SU-DHL-6 (cell line): ENCODE data around the gene CCDC120.

Source experiments
- H2AFZ ChIP-seq: fragments of 200-600 bp; sonication (generic); 2 replicates; pipeline ENCODE4 v1.6.1; 2014; ENCODE audit warnings: low read depth, mild to moderate bottlenecking, moderate library complexity, mixed read lengths, antibody characterized with exemption, low read length; ENCODE audit not compliant: severe bottlenecking
- H3F3A ChIP-seq: fragments of 200-600 bp; shearing (Covaris generic); 2 replicates; pipeline ENCODE4 v1.6.0; 2016; ENCODE audit warnings: antibody characterized with exemption, mild to moderate bottlenecking; ENCODE audit not compliant: insufficient read depth
- H3K27ac ChIP-seq: fragments of 200-600 bp; sonication (generic); 2 replicates; pipeline ENCODE4 v1.5.1; 2016; ENCODE audit warnings: low read depth, mild to moderate bottlenecking, low read length, moderate library complexity, mixed read lengths
- H3K27me3 ChIP-seq: fragments of 200-600 bp; sonication (generic), shearing (Covaris generic); 2 replicates; pipeline ENCODE4 v1.6.0; 2014; ENCODE audit warnings: mild to moderate bottlenecking, low read length
- H3K36me3 ChIP-seq: fragments of 200-600 bp; sonication (generic); 2 replicates; pipeline ENCODE4 v1.6.1; 2014; ENCODE audit warnings: mild to moderate bottlenecking, low read length, mixed read lengths
- H3K4me2 ChIP-seq: fragments of 300-600, 200-600 bp; shearing (Covaris generic), sonication (generic); 2 replicates; pipeline ENCODE4 v1.6.0; 2014; ENCODE audit warnings: low read length, low read depth, mild to moderate bottlenecking; ENCODE audit not compliant: poor library complexity, severe bottlenecking
- H3K4me3 ChIP-seq: fragments of 200-600 bp; sonication (generic); 2 replicates; pipeline ENCODE4 v1.5.1; 2014; ENCODE audit warnings: antibody characterized with exemption, low read length, mild to moderate bottlenecking, mixed read lengths; ENCODE audit not compliant: insufficient read depth, poor library complexity, severe bottlenecking
- H3K79me2 ChIP-seq: fragments of 200-600 bp; sonication (generic); 2 replicates; pipeline ENCODE4 v1.6.1; 2014; ENCODE audit warnings: mild to moderate bottlenecking, low read length, moderate library complexity; ENCODE audit not compliant: insufficient read depth
- H3K9ac ChIP-seq: fragments of 200-600 bp; sonication (generic); 2 replicates; pipeline ENCODE4 v1.7.0; 2014; ENCODE audit warnings: mild to moderate bottlenecking, low read length
- H3K9me2 ChIP-seq: fragments of 200-600 bp; sonication (generic); replicated peaks from 2 replicates; pipeline ENCODE4 v1.6.1; 2014; ENCODE audit warnings: low read length; ENCODE audit not compliant: insufficient read depth
- H3K9me3 ChIP-seq: fragments of 200-600 bp; sonication (generic); 2 replicates; pipeline ENCODE4 v1.6.1; 2014; ENCODE audit warnings: low read length, mixed read lengths; ENCODE audit not compliant: insufficient read depth
- H4K20me1 ChIP-seq: fragments of 200-600 bp; sonication (generic); 2 replicates; pipeline ENCODE4 v1.6.1; 2014; ENCODE audit warnings: low read depth, mild to moderate bottlenecking, antibody characterized with exemption, low read length, moderate library complexity, mixed read lengths
- CTCF ChIP-seq: fragments of 200-600 bp; sonication (generic); IDR thresholded peaks from one replicate; pipeline ENCODE4 v1.5.1; 2017; ENCODE audit warnings: antibody characterized with exemption, mild to moderate bottlenecking, low read length, moderate library complexity; ENCODE audit not compliant: insufficient read depth, poor library complexity, severe bottlenecking
- EZH2phosphoT487 ChIP-seq: fragments of 200-600 bp; sonication (generic), shearing (Covaris generic); conservative IDR thresholded peaks from 2 replicates; pipeline ENCODE4 v1.6.1; 2018; ENCODE audit warnings: mild to moderate bottlenecking, antibody characterized with exemption, low read length, moderate library complexity, mixed read lengths

Gene CCDC120

GRCh38 chrX:49066278-49066677, 7.5 kb downstream of the CCDC120 start:
- Histone ChIP-seq H3K4me2 (no peak overlapping the region), H3K9me3 (no peaks in the 10 kb centered on the region), H2AFZ (no peak overlapping the region), H3K9ac (no peak overlapping the region), H3K4me3 (no peak overlapping the region), H3K9me2 (no peaks in the 10 kb centered on the region), H3F3A (no peaks in the 10 kb centered on the region; the same call in 1 of the 2 replicates), H3K79me2 (no peaks in the 10 kb centered on the region), H3K27me3 (no peaks in the 10 kb centered on the region), H3K36me3 (no peaks in the 10 kb centered on the region), H3K27ac (no peak overlapping the region), H4K20me1 (no peaks in the 10 kb centered on the region)
- TF ChIP-seq EZH2phosphoT487 = no peak
- TF ChIP-seq CTCF = no peak

GRCh38 chrX:49066690-49067089, 7.9 kb downstream of the CCDC120 start:
- Histone ChIP-seq H3K27me3 (no peaks in the 10 kb centered on the region), H2AFZ (no peak overlapping the region), H3K4me3 (no peak overlapping the region), H4K20me1 (no peaks in the 10 kb centered on the region), H3K27ac (no peak overlapping the region), H3K36me3 (no peaks in the 10 kb centered on the region), H3F3A (no peaks in the 10 kb centered on the region; the same call in 1 of the 2 replicates), H3K79me2 (no peaks in the 10 kb centered on the region), H3K9ac (no peak overlapping the region), H3K4me2 (no peak overlapping the region), H3K9me3 (no peaks in the 10 kb centered on the region), H3K9me2 (no peaks in the 10 kb centered on the region)
- TF ChIP-seq CTCF (no peak), EZH2phosphoT487 (no peak)

- H3K27me3 ChIP-seq = no peaks in the 10 kb centered on the region
- no peaks in the 10 kb centered on the region for H3K9me2 ChIP-seq
- no peaks in the 10 kb centered on the region for H3K79me2 ChIP-seq
- no peaks in the 10 kb centered on the region for H3K9me3 ChIP-seq
- H2AFZ ChIP-seq = no peak overlapping the region
- no peaks in the 10 kb centered on the region; the same call in 1 of the 2 replicates for H3F3A ChIP-seq
- H3K36me3 ChIP-seq = no peaks in the 10 kb centered on the region
- no peaks in the 10 kb centered on the region for H4K20me1 ChIP-seq
- TF ChIP-seq EZH2phosphoT487 (no peak), CTCF (no peak)
- no peak overlapping the region for H3K4me3 ChIP-seq
- no peak overlapping the region for H3K4me2 ChIP-seq
- no peak overlapping the region for H3K27ac ChIP-seq
- H3K9ac ChIP-seq = no peak overlapping the region
Observed at GRCh38 chrX:49067285-49068120, 8.7 kb downstream of the CCDC120 start.
